ENCODE results near the gene DNMT3A.

DNMT3A gene

DNA sequence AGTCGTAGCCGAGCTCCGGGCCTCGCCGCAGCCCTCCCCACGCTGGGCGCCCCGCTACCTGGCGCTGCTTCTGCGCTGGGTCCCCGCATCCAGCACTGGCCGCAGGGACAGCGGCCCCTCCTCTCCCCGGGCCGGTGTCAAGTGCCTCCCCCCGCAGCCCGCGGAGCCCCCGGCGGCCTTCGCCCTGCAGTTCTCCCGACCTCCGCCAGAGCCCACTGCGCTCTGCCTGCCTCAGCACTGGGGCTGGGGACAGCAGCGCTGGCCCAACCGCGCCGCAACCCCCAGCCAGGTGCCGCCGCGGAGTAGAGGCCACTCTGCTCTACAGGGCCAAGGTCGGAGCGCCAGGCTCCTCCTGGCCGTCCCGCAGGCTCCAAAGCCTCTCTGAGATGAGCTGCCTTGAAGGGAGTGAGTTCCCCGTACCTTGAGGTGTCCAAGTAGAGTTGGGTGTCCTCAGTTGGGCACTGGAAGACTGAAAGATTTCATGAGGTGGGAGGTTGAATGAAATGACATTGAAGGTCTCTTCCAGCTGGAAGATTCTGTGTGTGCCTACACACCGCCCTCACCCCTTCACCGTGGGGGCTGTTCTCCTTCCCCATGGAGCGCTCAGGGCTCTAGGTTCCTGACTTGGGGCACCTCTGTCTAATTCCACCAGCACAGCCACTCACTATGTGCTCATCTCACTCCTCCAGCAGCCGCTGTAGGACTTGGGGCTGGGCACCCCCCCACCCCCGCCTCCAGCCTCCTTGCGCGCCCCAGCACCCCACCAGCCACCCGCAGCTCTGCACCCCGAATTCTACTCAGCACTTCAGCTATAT lies 854 bp upstream of the DNMT3A start:
- DNase-seq: peak; percentile 90

DNA sequence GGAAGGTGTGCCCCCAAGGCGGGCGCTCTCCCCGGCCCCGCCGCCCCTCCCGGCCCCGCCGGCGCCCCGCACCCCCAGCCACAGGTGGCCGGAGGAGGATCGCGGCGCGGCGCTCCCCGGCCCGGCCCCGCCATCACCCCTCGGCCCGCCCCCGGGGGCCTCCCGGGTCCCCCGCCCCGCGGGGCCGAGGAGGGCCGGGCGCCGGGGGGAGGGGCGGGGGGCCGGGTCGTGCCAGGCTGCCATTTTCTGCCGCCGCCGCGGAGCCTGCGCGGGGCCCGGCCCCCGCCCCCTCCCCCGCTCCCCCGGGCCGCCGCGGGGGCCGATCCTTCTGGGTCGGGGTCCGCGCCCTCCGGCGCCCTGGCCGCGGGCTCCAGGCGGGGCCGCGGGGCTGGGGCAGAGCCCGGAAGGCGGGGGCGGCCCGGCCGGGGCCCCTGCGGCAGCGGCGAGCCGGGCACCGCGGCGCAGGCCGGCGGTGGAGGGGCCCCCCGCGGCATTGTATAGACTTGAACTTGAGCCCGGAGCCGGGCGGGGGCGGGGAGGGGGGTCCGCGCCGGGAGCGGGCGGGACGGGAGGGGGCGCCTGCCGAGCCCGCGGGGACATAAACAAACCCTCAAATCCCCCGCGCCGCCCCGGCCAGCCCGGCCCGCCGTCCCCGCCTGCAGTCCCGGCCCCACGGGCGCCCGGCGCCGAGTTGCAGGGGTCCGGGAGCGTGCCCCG lies 556 bp downstream of the DNMT3A start:
- peak; percentile 47 for DNase-seq

DNA sequence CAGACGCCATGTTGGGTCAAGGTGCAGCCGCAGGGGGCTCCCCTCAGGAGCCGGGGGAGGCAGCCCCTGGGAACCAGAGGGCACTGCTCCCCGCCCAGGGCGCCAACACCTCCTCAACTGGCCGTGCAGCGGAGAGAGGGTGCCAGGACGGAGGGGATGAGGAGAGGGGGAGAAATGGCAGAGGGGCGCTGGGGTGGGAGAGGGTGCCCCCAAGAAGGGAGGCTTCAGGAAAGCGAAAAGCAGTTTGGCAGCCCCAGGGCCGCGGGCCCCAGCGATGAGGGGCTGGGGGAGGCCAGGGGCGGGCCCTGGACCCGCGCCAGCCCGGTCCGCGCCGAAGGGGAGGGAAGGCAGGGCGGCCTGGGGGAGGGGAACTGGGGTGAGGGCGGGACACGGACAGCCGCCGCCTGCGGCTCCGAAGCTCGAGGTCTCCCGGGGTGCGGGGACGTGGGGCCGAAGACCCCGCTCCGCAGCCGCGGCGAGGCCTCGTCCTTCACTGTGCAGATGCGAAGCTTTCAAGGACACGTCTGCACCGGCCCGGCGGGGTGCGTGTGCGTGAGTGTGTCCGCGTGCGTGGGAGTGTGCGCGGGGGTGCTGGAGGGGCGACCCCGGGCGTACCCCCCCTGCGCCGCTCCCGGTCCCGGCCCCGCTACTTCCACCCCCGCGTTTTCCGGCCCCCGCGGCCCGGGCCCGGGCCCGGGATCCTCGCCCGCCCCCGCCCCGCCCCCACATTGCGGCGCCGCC lies 1.4 kb downstream of the DNMT3A start:
- DNase-seq: no peak

DNA sequence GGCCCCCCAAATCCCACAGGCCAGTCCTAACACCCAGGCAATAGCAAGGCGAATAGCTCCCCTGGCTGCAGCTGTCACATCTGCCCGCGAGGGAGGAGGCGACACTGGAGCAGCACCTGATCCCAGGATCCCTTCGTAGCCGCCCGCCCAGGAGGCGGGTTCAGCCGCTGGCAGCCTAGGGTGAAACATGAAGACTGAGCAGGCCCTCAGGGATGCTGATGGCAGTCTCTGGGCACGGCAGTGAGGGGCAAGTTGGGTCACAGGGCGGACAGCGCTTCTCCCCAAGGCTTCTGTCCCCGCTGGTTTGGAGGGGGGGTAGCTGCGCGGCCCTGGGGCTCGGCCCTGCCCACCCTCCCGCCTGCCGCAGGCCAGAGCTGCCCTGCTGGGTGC lies 1.9 kb downstream of the DNMT3A start:
- DNase-seq: peak; percentile 56

DNA sequence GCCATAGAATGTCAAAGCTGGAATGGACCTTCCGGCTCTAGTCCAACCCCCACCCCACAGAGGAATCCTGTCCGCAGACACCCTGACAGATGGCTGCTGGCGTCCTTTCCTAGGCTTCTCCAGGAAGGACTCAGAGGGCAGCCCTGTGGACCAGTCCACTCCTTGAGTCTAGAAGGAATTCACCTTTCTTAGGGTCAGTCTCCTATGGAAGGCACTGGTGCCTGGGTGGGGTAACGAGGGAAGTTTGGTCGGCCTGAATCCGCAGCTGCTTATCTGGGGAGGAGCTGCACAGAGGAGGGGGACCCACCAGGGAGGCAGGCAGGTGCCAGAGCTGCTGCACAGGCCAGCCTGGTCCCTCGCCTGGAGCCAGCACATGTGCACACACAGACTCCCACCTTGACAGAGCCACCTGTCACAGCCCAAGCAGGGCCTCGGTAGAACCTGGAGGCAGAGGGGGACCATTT lies 2.5 kb downstream of the DNMT3A start:
- no peak for DNase-seq

DNA sequence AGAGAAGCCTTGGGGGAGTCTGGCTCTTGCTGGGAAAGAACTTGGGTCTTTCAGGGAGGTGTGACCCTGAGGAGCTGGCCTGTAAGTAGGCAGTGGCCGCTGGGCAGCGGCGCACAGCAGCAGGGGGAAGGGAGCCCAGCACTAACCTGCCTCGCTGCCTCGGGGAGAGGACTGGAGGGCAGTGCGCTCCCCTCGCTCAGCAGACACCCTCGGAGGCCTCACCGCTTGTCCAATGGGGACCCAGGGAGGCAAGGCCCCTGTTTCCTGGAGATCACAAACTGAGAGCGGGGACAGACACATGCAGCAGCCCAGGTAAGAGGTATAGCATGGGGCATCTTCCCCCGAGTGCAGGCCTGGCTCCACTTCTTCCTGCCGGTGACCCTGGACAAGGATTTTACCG lies 3.3 kb downstream of the DNMT3A start:
- no peak for DNase-seq

DNA sequence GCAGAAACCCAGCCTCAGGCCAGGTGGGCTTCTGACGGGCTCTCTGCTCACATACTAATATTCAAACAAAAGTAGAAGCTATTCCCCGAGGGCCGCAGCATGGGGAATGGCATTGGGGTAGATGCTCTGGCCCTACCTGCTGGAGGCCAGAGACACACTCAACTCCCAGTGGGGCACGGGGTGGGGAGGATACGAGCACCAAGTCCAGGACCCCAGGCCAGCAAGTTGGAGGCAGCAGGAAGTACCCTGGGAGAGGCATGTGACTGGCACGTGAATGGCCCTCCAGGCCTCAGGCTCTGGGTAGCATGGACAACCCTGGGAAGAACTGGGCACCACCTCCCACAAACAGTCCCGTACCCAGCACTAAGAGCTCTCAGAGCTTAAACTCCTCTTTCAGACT lies 3.8 kb downstream of the DNMT3A start:
- DNase-seq: no peak

DNA sequence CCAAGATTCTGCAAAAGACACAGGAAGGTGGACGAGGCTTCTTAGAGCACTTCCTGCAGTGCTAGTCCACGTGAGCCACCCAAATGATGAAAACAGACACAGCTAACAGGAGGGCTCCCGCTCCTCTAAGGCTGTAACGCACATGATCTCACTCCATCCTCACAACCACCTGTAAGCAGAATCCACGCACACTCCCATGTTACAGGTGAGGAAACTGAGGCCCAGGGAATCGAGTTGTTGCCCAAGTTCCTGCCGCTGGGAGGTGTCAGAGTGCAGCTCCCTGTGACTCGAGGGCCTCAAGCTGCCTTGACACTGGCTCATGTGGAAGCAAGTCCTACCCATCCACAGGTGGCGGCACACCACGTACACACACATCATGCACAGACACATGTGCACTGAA lies 4.4 kb downstream of the DNMT3A start:
- no peak for DNase-seq

DNA sequence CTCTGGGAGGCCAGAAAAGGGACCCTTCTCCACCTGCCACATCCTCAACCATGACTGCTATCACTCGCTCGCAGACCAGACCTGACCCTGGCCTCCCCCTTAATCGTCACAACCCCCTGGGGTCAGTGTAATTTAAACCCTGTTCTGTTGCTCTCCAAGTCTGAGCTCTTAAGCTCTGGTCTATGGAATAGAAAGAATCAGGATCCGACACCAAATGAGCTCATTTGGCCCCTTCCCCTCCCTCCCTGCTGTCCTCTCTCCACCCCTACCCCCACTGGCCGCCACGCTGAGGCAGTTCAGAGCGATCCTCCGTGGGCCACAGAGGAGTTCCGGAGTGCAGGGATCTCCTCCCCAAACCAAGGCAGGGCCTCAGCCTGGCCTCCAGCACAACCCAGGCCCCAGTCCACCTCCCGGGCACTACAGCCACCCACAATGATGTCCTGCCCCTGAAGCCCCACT lies 5.3 kb downstream of the DNMT3A start:
- no peak for DNase-seq

DNA sequence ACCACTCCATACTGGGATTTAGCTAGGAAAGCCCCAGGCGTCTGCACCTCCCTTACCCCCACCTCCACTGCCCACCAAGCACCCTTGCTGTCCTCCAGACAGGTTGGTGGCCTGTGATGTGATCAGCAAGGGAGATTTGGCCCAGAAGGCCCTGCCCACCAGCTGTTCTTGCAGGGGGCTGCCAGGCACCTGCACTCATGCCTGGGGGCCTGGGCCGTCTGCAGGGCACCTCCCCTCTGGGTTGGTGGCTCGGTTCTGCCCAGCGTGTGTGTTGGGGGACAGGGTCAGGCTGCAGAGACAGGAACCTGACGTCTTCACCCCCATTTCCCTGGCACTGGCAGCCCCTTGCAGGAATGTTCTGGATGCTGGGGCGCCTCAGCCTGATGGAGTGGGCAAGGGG lies 5.8 kb downstream of the DNMT3A start:
- DNase-seq: no peak

DNA sequence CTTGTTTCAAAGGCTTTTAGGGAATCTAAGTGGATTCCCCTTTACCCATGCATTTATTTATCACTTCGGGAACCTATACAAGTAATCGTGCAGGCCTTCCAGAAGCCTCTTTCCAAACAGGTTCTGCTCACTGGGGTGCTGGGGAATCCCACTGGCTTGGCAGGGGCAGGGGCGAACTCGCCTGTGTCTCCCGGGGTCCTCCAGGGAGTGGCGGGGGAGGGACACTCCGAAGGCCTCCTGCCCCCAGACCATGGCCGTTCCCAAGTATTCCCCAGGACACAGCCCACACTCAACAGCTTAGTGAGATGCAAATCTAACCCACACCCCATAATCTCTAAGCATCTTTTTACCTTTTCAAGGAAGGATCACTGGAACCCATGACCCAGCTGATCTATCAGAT lies 6.5 kb downstream of the DNMT3A start:
- no peak for DNase-seq

DNA sequence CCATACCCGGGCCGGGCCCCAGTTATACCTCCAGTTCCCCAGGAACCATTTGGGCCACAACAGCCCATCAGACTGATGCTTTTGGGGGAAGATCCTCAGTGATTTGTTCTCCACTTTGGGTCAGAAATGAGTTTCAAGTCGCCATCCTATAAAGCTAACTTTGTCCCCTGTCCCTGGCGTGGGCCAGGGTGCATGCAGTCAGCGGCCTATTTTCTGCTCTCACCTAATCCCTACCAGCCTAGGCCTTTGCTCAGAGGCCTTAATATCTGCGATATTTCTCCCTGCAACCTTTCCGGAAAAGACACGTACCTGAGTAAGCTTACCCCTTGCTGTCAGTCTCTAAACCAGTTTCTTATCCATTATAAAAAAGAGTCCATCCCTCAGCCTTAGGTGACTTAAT lies 7.2 kb downstream of the DNMT3A start:
- no peak for DNase-seq

DNA sequence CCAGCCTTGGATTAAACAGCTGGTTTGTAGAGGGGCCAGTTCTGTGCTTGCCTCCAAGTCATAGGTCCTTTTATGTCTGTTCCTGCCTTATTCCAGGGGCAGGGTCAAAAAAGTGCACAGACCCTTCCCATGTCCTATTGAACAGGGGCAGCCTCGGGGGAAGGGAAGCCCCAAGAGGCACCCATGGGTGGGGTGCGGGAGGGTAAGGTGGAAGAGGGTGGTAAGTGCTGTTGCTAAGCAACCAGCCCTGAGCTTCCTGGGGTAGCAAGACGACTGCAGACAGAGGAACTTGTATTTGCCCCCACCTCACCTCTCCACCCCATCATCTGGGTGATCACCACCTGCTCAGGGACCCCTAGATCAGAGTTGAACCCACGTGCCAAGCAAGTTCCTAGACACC lies 7.7 kb downstream of the DNMT3A start:
- no peak for DNase-seq

DNA sequence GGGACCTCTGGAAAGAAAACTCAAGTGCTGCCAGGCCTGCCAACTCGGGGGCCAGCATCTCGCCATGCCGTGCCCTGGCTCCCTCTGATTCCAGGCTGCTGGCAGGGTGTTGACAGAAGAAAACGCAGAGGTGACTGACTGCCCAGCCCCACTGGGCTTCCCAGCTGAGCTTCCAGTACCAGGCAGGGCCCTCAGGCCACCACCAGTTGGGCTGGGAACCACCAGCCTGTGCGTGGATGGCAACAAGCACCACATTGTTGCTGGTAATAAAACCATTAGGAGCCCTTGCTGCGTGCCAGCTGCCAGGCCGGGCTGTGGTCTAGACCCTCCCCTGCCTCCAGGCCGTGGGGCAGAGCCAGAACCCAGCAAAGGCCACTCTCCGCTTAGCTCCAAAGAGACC lies 9.2 kb downstream of the DNMT3A start:
- no peak for DNase-seq

DNA sequence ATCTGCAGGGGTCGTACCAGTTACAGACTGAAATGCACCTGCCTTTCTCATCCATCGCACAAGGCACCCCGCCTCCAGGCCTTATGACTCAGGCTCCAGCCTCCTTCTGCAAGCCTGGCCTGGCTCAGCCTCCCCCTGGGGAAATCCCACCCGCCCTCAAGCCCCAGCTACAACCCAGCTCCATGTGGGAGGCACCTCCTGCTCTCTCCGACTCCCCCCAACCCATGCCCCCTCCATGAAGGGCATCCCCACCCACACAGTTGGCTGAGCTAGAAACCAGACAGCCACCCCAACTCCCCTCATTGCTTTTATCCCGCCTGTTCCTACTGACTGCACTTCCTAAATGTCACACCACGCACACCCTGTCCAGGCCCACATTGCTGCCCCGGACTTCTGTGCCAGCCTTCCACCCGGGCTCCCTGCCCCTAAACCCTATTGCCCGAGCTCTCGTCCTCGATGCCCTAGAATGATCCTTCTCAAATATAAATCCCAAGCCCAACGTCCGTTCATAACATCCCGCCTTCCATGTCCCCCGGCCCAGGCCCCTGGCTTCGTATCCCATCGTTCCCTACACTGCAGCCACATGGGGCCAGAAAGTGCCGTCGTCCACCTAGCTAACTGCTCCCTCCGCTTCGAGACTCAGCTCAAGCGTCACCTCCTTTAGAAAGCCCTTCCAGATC lies 9.9 kb downstream of the DNMT3A start:
- no peak for DNase-seq

DNA sequence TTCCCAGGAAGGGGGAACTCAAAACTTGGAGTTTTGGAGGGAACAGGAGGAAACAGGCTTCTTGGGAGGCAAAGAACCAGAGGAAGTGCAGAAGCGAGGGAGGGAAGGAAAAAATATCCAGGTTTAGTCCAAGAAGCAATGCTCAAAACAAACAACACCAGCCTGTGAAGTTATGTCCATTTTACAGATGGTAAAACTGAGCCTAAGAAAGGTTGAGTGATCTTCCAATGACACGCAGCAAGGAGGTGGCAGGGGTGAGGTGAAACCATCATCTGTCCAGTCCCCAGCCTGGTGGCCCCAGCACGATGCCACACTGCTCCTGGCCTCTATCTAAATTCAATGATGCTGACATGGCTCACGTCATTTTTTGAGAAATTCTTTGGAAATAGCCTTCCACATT lies 10.8 kb downstream of the DNMT3A start:
- DNase-seq: no peak

DNA sequence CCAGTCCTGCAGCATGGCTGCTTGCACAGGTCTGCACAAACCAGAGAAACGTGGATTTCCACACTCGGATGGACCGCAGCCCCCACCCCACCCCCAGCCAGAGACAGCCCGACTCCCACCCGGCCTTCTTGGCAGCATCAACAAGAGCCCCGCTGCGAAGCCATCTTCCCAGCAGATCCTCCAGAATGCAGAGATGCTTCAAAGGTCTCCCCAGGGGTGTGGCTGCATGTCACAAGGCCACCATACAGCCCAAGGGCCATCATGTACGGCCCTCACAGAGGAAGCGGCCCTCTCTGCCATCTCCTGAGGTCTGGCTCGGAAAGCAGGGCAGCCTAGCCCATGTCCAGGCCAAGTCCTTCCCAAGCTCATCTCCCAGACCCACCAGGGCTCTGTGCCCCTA lies 11.5 kb downstream of the DNMT3A start:
- DNase-seq: no peak

DNA sequence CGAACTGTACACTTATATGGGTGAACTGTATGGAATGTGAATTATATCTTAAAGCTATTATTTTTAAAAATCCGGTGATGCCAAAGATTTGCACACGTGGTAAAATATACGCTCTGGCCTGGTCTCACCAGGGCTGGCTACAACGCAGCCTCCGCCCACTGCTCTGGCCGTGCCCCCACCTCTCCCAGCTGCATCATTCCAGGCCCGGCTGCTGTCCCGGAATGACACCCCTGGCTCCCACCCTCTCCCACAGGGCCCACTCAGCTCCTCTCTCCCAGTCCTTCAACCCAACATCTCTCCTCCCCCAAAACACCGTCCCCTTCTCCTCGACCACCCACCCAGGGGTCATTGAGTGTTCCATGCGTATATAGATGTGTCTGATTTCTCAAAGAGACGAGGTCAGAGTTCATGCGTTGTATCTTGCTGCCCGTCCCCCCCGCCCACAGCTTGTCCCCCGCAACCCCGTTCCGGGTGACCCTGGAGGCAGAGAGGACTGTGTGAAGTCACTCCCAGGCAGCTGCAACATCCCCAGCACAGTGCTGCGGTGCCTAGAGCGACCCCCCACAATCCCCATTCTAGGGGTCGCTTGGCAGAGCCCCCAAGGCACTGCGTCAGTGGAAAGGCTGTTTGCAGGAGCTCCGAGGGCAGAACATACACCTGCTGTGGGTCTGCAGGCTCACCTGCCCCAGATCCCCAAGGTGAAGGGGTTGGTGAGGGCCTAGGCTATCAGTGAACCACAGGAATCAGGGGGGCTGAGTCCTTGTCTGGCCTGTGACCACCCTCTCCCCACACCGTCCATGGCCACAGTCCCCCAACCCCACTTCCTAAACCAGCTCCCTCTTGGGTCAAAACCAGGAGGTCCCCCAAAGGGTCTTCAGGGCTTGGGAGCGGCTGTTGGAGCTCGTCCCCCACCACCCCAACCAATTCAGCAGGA lies 13.3 kb downstream of the DNMT3A start:
- DNase-seq: no peak

DNA sequence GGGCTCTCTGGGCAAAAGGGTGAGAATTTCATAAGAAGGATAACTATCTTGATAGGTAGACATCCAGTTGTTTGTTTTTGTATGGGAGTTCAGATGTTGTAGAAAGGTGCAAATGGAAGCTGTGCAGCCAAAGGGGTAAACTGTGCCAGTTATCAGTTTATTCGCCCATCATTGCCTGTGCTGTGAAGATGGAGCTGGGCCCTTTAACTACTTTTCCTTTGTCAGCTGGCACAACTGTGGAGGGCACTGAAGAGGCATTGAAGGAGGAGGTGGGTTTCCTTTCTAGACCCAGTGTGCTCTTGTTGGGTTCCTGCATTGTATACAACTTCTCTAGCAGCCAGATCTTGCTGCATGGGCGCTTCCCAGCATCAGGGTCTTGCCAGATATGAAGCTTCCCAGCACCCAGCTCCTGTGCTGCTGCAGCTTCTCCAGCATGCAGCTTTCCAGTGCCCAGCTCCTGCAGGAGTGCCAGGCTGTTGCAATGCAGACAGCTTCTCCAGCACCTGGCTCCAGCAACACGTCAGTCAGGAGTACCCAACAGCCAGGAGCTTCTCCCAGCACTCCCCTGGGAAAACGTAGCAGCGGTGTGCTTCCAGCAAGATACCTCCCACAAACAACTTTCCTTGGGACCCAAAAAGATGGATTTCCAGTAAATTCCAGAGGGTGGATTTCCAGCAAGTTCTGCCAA lies 15.3 kb downstream of the DNMT3A start:
- DNase-seq: no peak

DNA sequence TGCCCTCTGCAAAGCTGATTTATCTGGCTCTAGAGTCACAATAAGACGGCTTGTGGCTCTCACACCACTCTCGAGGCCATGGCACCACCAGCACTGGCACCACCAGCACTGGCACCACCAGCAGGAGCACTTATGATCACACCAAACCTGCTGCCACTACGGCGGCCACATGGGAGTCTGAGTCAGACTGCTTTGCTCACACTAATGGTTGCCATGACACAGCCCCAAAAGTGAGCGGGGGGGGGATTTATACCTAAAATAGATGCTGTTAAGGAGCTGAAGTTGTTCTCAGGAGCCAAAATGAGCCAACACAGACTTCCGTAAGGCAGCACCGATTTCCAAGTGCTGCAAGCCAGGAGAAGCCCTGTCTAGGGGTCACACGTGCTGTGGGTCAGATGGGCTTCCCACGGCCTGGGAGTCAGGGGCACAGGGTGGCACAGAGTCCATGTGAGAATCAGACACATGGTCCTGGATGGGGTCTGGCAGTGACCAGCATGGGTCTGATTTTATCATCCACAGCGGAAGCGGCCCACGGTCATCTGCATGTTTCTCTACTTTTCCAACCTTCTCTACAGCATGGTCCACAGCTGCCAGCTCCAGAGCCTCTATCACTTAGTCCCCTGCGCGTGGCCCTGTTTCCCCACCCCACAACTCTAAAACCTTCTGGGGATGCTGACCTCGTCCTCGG lies 16.7 kb downstream of the DNMT3A start:
- DNase-seq: no peak

DNA sequence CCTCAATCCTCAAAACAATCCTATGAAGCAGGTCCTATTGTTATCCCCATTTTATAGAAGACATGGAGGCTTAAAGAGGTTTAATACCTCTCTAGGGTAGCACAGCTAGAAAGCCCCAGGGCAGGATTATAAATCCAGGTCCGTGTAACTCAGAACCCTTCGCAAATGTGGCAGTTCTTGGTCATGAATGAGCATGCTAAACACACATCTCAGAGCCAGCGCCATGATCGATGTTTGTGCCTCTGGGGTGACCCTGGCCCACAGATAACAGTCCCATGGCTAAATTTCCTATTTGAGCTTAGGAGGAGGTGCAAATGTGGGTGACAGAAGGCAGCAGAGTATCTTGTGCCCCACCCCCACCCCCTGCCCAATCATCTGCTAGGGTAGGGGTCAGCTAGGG lies 17.5 kb downstream of the DNMT3A start:
- DNase-seq: no peak

Data from RPMI8226 (cell line).